HG02571 (cell line): ENCODE results near the gene NPHP4.

Source experiments
- ATAC-seq: cut with Tn5 transposase; IDR thresholded peaks from one replicate; pipeline ENCODE4 v1.9.1; 2021; ENCODE audit warnings: mild to moderate bottlenecking, moderate library complexity; ENCODE audit not compliant: unreplicated experiment

The NPHP4 gene

DNA sequence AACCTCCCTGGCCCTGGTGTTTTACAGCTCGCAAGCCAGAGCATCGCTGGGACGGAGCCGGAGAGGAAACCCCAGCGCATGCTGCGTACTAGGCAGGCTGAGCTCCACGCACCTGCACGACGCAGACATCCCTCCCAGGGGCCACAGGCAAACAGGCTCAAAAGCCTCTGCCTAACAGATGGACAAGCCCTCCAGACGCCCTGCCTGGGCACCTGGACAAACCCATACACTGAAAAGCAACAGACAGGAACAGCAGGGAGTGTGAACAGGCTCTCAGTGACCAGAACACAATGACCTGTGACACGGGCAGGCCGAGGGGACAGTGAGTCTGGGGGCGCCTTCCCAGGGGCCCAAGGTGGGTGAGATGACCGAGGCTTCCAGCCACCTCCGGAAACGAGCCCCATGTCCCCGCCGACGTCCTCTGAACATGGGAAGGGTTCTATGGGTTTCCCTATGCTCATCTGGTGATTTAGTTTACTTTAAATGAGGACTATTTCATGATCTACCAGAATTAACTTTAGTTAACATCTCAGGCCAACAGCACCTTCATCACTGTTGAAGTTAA, 40.3 kb downstream of the NPHP4 start:
- no peak for ATAC-seq

DNA sequence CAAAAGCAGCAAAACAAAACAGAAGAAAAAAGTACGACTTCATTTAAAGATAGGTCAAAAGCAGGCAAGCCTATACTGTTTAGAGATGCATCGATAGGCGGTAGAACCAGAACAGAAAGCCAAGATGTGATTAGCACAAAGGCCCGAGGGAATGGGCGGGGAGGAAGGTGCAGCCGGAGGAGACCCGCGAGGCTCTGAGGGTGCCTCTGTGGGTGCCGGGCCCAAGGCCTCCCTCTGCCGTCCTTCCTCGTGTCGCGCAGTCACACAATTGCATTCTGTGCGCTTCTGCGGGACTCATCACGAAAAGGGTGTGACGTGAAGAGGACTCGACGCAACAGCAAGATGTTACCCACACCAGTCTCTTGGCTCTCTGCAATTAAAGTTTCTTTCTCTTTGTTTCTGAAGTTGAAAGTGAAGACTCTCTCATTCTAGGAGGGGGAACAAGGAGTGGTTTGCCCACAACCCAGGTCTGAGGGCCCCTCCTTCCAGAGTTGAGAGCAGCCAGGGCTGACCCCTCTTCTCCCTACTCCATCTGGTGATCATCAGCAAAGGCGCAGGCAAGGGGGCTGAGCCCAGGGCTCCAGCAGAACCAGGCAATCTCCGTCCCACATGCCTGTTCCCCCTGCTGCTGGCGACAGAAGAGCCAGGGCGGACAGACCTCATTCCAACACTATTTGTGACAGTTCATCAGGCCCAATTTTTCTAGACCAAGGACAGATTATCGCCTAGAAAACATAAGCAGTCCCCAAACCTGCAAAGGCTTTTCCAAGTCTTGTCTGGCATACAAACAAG, 41.0 kb downstream of the NPHP4 start:
- no peak for ATAC-seq

DNA sequence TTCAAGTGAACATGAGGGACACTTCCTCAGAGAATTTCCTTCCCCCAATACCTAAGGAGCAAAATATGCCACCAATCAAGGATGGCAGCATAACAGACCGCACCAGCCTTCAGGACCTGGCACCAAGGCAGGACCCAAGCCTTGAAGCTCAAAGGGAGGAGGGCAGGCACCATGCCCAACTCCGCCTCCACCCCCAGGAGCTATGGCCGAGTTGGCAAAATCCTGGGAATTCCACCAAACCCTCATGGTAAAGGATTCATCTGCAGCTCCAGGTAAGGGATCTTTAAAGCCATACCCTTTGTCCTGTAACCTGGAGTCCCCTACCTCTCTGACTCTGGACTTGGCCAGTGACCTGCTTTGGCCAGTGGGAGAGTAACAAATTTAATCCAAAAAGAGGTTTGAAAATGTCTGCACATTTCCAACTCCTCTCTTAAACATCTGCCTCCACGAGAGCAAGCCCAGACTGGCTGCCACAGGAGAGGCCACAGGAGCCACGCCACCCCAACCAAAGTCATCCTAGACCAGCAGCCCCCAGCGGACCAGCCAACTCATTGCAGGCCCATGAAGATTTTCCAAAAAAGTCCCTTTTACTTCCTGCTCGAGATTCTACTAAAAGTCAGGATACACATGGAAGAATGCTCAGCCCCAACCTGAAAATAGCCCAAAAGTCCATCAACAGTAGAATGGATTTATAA, 41.9 kb downstream of the NPHP4 start:
- ATAC-seq: no peak

DNA sequence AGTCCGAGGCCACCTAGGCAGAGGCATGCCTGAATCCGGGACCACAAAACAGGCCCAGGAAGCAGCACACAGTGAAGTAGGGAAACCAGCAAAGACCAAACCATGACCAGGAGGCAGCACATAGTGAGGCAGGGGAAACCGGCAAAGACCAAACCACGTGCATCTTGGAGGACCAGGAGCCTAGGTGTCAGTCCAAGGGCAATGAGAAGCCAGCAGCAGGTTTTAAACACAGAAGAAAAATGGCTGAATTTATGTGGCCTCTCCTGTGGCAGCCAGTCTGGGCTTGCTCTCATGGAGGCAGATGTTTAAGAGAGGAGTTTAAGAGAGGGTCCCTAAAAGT, 42.5 kb downstream of the NPHP4 start:
- no peak for ATAC-seq

DNA sequence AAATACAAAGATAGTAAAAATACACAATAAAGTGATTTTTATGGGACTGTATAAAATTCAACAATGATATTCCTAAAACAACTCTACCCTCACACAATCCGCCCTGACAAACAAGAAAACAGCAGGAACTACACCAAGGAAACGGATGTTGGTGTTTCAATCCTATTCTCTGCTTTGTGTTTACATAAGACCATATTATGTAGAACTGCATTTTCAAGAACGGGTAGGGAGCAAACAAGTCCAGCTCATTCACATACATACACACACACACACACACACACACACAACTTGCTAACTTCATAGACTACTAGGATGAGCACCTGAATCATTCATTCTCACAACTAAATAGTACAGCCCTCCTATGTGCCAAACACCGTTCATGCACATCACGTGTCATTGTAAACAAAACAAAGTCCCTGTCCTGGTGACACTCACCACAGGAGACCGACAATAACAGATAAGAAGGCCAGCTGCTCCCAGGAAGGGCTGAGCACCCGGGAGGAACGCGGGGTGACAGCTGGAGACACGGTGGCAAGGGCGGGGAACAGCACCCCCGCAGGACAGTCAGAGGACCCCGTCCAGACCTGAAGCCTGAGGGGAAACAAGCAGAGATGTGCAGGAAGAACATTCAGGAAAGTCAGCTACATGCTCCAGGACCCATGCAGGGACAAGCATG, 43.0 kb downstream of the NPHP4 start:
- ATAC-seq: no peak

DNA sequence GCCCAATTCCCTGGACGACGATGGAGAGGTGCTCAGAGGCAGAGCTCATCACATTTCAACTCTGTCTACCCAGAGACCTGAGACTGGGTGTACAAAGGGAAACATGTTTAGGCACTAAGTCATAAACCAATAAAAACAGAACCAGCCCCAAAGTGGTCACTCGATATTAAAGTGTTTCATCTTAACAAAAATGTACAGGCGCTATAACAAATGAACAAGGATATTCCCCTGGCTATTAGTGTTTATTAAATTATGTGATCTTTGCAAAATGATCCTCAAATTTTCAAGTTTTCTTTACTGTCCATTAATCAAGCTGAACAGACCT, 43.6 kb downstream of the NPHP4 start:
- no peak for ATAC-seq

DNA sequence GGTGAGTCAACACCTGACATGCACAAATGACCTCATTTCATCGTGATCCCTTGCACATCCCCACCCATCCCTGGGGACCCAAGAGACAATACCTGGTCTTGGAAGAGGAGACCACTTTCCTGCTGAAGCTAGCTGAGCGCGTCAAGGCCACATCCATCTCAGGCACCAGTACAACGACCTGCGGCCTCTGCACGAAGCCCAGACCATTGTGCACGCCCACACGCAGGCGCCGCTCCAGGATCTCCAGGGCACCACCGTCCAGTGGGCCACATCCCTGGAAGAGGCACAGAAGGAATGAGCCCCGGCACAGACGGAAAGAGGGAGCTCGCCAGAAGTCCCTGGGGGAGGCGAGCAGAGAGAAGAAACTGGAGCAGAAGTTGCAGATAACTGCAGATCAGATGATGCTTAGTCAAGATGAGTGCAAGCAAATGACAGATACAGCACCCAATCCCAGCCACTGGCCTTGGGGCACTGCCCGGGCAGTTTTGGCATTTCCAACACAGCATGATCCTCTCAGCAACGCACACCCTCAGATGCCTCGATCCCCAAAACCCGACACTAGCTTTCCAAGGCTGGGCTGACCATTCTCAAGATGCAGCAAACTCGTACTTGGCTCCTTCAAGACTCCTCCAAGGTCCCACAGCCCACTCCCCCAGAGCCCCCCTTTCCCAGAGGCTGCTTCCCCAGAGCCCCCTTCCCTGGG, 44.1 kb downstream of the NPHP4 start:
- ATAC-seq: no peak

DNA sequence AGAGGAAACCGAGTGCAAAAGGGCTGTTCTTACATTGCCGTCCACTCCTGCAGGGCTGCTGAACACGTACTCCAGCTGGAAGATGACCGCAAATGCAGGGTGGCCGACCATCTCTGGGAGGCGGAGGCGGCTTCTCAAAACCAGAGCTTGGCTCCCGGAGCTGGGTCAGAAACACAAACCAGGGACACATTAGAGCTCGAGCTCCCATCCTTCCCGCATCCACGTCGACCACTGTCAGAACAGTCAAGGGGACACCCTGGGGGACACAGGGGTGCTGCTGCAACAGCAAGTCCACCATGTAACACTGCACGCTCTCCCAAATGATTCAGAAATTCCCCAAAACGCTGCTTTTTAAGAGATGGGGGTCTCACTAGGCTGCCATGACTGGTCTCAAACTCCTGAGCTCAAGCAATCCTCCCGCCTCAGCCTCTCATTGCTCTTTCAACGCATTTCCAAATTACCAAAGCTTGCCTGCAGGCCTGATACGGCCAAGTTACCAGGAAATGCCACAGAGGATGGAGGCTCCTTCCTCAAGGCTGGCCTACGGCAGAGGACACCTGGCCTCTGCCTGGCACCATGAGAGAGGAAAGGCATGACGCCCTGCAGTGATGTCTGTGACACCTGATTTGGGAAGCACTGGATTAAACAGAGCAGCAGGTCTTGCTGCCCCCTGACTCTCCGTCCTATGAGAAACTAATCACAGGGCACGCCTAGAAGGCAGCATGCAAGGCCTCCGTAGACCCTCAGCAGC, 45.0 kb downstream of the NPHP4 start:
- no peak for ATAC-seq

DNA sequence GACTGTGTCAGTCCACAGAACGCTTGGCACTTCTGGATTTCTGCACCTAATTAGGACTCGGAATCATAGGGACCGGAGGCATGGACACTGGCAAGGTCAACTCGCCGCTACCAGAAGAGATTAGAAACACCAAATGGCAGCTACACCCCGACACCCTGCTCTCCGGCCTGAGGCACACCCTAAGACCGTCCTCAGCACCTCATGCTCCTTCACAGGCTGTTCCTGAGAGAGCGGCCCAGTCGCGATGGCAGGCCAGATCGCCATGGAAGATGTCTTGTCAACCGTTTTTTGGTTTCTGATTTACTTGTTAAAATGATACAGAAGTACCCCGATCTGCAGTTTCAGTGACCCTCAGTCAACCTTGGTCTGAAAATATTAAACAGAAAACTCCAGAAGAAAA, 46.8 kb downstream of the NPHP4 start:
- no peak for ATAC-seq

DNA sequence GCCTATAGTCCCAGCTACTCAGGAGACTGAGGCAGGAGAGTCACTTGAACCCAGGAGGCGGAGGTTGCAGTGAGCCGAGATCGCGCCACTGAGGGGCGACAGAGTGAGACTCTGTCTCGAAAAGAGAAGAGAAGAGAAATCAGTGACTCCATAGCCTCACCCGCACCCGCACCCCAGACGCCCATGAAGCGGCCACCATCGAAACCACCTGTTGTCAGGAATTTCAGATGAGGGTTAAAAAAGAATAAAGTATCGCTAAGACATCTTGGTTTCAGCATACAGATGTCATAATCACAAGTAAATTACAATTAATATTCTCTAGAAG, 47.4 kb downstream of the NPHP4 start:
- ATAC-seq: no peak

DNA sequence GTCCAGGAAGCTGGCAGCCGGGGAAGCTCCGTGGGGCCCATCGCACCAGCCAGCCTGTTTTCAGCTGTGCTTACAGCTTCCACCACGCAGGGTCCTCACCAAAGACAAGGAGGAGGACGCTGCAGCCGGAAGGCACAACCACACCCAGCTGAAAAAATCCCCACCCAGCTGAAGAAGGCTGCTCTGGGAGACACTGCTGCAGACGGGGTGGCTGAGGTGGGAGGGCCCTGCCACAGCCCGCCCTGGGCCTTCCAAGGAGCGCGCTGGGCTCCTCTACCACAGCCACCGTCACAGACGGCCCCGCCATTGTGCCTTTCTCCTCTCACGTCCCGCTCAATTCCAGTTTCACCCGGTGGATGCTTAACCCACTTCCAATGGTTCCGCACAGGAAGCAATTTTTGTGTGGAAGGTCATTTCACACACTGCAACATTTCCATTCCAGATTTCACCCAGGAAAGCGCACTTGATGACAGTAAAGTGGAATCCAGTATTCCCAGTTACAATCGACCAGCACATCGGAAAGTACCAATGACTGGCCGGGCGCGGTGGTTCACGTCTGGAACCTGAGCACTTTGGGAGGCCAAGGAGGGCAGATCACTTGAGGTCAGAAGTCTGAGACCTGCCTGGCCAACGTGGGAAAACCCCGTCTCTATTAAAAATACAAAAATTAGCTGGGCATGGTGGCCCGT, 47.9 kb downstream of the NPHP4 start:
- no peak for ATAC-seq

DNA sequence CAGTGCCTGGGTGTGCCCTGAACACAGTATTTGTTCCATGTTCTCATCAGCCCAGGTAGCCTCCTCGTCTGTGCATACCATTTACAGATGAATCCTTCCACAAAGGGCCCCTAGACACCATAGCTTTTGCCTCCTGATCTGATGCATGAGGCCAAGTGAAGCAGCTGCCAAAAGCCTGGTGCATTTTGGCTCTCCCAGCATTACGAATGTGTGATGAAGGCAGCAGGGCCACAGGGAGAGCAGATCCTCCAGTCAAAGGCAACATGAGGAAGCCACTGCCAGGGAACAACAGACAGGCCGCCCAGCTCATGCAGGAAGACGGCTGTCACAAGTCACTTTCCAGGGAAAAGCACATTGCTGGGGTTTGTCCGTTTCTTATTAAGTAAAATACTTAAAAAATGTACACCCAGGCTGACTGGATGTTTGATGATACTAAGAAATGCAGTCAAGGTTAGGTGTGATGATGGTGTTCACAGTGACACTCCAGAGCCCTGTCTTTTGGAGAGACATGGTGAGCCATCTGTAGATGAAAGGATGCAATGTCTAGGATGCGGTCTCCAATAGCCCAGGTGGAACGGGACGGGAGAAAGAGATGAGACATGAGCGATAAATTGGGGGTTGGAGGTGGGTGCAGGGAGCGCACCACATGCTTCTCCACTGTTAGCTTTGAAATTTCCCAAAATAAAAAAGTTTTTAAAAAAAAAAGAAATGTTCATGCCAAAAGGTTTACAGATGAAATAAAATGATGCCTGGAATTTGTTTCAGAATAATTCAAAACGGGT, 48.7 kb downstream of the NPHP4 start:
- no peak for ATAC-seq

DNA sequence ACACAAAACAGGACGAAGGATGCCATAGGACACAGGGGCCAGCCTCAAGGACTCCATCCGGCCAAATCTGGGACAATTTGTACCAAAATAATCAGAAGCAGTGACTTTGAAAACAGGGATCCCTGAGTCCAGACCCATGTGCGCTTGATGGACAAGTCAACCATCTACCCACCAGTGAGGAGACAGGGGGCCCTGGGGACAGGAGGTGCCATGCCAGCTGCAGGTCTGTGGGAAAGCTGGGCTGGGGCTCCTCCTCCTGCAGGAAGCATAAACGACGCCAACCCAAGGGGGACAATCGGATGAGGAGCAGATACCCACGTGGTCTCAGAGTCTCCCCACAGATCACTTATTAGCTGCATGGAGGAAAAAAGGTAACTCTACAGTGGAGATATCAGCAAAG, 50.6 kb downstream of the NPHP4 start:
- ATAC-seq: no peak

DNA sequence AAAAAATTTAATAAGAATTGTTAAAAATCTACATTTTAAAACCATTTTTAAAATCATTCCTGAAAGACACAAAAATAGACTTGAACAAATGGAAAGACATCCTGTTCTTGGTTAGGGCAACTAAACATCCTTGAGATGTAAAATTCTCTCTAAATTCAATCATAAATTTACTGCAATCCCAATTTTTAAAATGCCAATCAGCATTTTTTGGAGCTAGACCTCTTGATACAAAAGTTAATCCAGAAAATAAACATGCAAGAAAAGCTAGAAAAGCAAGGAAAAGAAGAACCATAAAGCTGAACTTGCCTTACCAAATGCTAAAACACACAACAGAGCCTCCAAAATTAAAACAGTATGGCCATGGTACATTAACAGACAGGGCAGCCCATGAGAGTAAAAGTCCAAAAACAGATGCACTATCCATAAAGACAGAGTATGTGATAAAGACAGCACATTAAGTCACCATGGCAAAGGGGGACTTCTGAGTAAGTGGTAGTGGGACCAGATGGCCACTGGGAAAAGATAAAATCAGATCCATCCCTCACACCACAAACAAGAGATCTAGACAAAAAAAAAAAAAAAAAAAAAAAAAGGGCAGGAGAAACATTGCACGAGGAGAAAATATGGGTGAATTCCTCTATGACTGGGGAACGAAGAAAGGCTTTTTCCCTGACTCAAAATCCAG, 51.4 kb downstream of the NPHP4 start:
- no peak for ATAC-seq

DNA sequence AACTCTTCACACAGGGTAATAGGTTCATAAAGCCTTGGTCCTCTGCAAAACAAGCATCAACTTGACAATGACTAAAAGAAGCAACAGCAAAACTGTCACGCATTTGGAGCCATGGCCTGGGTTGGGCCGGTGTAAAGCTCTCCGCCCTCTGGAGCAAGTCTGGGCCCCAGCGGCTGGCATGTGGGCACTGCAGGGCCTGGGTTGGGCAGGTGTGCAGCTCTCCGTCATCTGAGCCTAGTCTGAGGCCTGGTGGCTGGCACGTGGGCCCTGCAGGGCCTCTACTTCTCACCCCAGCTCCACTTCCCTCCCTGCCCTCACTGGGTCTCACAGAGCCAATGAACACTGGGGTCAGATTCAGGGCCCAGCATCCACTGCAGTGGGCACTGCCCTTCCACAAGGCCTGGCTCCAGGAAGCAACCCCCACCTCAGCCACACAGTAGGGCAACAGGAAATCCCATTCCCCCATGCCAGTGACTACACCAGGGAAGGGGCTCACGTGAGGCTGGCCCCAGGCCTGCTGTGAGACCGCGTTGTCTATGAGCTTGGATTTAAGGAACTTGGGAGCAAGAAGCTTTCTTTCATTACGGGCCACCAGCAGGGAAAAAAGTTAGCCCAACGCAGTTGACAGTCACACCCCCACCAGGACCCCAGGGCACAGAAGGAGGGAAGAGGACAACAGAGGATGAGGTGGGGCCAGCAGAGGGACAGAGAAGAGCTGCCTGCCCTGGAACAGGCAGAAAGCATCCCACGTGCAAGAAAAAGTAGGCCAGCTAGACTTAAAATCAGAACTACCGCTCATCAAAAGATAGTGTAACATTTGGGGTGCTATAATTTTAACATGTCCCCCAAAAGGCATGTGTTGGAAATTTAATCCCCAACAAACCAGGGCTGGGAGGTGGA, 52.7 kb downstream of the NPHP4 start:
- ATAC-seq: no peak

DNA sequence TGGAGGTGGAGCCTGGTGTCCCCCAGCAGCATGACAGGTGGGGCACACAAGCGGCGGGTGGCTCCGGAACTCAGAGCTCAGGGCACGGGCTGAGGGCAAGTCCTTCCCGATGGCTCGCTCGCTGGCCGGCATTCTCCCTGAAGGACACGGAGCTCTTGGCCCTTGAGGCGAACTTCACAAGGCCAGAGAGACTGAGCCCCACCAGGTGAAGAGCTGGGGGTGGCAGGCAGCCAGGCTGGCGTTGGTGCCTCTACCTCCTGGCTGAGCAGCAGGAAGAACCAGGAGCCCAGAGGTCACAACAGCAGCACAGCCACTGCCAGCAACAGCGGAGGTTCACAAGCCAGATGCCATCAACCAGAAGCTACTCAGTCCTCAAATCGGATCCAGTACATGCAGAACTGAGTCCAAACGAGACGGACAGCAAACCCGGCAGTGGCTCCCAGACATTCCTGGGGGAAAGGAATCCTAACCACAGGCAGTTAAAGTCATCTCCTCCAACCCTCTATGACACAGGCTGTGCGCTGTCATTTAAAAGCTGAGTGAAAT, 54.1 kb downstream of the NPHP4 start:
- no peak for ATAC-seq

DNA sequence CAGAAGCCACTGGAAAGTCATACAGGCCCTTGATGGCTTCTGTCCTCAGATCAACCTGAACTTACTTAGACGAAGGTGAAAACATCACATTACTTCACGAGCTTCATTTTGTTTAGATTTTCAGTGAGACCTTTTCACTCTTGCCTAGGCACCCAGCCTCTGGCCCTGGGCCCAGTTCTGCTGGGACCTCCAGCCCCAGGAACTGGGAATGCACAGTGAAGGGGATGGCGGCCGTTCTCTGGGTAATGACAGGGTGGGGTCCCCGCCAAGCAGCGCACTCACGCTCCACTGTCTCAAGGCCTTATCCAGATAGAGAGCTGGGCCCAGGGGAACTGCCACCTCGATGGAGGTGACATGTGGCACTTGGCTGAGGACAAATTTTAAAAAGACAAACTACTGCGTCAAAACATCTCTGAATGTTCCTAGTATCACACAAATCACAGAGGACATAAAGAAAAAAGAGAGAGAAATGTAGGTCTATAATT, 54.8 kb downstream of the NPHP4 start:
- ATAC-seq: no peak
